ENCODE data around the gene GDF15.

DNA sequence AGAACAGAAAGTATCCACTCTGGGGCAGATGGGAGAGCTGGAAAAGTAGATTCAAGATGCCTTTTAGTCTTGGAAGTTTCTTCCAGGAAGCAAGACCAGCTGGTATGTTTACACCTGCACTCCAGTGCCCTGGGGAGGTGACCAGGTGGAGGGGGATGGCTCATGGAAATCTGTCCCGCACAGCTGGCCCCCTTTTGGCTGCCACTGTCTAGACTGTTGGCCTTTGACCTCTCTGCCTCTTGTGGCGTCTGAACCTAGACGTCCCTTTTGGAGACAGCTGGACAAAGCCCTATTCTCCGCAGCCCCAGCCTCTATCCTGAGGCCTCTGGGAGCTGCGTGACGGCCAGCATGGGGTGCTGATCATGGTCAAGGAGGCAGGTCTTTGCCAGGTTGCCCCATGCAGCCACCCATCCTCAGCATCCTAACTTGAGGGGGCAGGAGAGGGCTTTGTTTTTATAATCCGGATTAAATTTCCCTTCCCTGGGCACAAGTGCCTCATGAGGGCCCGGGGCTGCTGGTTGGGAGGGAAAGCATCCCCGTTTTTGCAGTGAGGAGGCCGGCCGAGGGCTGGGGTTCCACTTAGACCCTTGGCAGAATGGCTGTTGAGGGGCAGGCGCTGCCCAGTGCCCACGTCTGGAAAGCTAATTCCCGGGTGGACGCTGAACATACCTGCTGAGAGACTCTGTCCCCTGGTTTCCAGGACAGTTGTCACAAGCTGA is 17.3 kb upstream of the GDF15 start:
- TF ChIP-seq, protein P1, sequence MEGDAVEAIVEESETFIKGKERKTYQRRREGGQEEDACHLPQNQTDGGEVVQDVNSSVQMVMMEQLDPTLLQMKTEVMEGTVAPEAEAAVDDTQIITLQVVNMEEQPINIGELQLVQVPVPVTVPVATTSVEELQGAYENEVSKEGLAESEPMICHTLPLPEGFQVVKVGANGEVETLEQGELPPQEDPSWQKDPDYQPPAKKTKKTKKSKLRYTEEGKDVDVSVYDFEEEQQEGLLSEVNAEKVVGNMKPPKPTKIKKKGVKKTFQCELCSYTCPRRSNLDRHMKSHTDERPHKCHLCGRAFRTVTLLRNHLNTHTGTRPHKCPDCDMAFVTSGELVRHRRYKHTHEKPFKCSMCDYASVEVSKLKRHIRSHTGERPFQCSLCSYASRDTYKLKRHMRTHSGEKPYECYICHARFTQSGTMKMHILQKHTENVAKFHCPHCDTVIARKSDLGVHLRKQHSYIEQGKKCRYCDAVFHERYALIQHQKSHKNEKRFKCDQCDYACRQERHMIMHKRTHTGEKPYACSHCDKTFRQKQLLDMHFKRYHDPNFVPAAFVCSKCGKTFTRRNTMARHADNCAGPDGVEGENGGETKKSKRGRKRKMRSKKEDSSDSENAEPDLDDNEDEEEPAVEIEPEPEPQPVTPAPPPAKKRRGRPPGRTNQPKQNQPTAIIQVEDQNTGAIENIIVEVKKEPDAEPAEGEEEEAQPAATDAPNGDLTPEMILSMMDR (IDR thresholded peaks at IDR 0.05; ENCODE audit: low read depth, low read length, poor library complexity, severe bottlenecking) = no peak
- no peak for TF ChIP-seq EZH2phosphoT487 (IDR thresholded peaks at IDR 0.05; ENCODE audit: borderline replicate concordance, low read length)

All from DOHH2 (cell line).